Renal pelvis (tissue), 4 donors: ENCODE data around the gene DRAXIN. TPM values are rescaled to one million over a fixed set of nuclear protein-coding genes. Genes with fewer than 3 reads are reported as not detected.

Source experiments
- DNase-seq: peaks from one replicate; pipeline ENCODE4 v3.0.0-alpha.2; 2013
- polyA plus RNA-seq, 3 donors: library from polyadenylated mRNA; unstranded; fragments of 120-200 nt; gene quantifications; one replicate each; pipeline ENCODE4 v1.2.1, GENCODE V29; 2013; ENCODE audit not compliant: insufficient read length in 3 of 3

Gene DRAXIN
- polyA plus RNA-seq, 3 donors: 1.3 to 1.4 (median 1.3) TPM

GRCh38 chr1:11708554-11709350 lies 17.2 kb downstream of the DRAXIN start:
- no peak for DNase-seq

- no peak for DNase-seq
Observed at GRCh38 chr1:11711490-11711889, 20.0 kb downstream of the DRAXIN start.

GRCh38 chr1:11712285-11712684 lies 20.8 kb downstream of the DRAXIN start:
- DNase-seq: no peak

- DNase-seq: no peak
Observed at GRCh38 chr1:11713095-11713494, 21.6 kb downstream of the DRAXIN start.

GRCh38 chr1:11714831-11715575 lies 23.5 kb downstream of the DRAXIN start:
- no peak for DNase-seq

GRCh38 chr1:11719313-11720032 lies 28.0 kb downstream of the DRAXIN start:
- DNase-seq: no peak

GRCh38 chr1:11720033-11720376 lies 28.5 kb downstream of the DRAXIN start:
- DNase-seq: no peak

- no peak for DNase-seq
Observed at GRCh38 chr1:11720525-11720924, 29.0 kb downstream of the DRAXIN start.

- DNase-seq: no peak
Observed at GRCh38 chr1:11721311-11721710, 29.8 kb downstream of the DRAXIN start.

GRCh38 chr1:11722538-11722937 lies 31.0 kb downstream of the DRAXIN start:
- no peak for DNase-seq

- DNase-seq: no peak
Observed at GRCh38 chr1:11725616-11726015, 34.1 kb downstream of the DRAXIN start.

- no peak for DNase-seq
Observed at GRCh38 chr1:11727119-11727518, 35.6 kb downstream of the DRAXIN start.

- DNase-seq: no peak
Observed at GRCh38 chr1:11728126-11728806, 36.8 kb downstream of the DRAXIN start.

- no peak for DNase-seq
Observed at GRCh38 chr1:11729155-11729497, 37.6 kb downstream of the DRAXIN start.

GRCh38 chr1:11729498-11730428 lies 38.3 kb downstream of the DRAXIN start:
- DNase-seq: peak; percentile 72

GRCh38 chr1:11730429-11730891 lies 39.0 kb downstream of the DRAXIN start:
- no peak for DNase-seq

- peak; percentile 76 for DNase-seq
Observed at GRCh38 chr1:11731691-11732283, 40.3 kb downstream of the DRAXIN start.

GRCh38 chr1:11733306-11733705 lies 41.8 kb downstream of the DRAXIN start:
- no peak for DNase-seq

- DNase-seq: no peak
Observed at GRCh38 chr1:11735531-11735853, 44.0 kb downstream of the DRAXIN start.

- DNase-seq: peak; percentile 94
Observed at GRCh38 chr1:11735854-11736745, 44.6 kb downstream of the DRAXIN start, which contains the start of gene AGTRAP. Gene AGTRAP, plus strand, starts transcription at chr1:11736136. Its CDS starts 73 bp downstream, at chr1:11736209.
